NB4 (cell line): ENCODE measurements around the gene KDR.

ENCODE experiments used
- DNase-seq: peaks from one replicate; pipeline ENCODE4 v3.0.0; 2010; ENCODE audit warnings: low read depth
- H3K4me3 ChIP-seq: one replicate; pipeline ENCODE4 v1.5.1; 2011; ENCODE audit warnings: mild to moderate bottlenecking, low read depth, low read length, moderate library complexity
- MAX ChIP-seq: IDR thresholded peaks from 2 replicates; pipeline ENCODE4 v1.6.1; 2011; ENCODE audit warnings: low read depth, low read length
- MYC ChIP-seq: IDR thresholded peaks from 2 replicates; pipeline ENCODE4 v1.6.1; 2011; ENCODE audit warnings: low read depth, low read length
- POLR2A ChIP-seq: IDR thresholded peaks from 2 replicates; pipeline ENCODE4 v1.6.1; 2011; ENCODE audit warnings: mild to moderate bottlenecking; ENCODE audit not compliant: insufficient read length; ENCODE audit errors: extremely low read depth
- TF ChIP-seq, protein P1 (sequence below): IDR thresholded peaks from one replicate; pipeline ENCODE4 v1.5.1; 2012; ENCODE audit warnings: low read depth, low read length

KDR gene

DNA sequence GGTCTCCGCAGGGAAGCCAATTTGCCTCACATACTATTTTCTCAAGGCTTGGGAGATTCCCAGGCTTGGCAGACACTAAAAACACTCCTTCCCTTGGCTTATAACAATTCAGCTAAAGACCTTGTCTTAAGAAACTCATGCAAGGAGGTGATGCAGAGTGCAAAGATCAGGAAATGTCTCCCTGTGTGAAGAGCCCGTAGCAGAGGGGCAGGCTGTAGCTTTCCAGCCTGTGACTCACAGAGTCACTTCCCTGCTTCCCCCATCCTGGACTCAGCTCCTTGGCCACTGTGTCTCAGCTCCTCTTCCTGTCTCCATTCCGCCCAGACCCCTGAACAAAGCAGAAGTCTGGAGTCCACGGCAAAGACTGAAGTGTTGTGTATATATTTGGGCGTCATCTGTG lies 56.1 kb downstream of the KDR start:
- no peak overlapping the region for H3K4me3 ChIP-seq
- TF ChIP-seq, protein P1, sequence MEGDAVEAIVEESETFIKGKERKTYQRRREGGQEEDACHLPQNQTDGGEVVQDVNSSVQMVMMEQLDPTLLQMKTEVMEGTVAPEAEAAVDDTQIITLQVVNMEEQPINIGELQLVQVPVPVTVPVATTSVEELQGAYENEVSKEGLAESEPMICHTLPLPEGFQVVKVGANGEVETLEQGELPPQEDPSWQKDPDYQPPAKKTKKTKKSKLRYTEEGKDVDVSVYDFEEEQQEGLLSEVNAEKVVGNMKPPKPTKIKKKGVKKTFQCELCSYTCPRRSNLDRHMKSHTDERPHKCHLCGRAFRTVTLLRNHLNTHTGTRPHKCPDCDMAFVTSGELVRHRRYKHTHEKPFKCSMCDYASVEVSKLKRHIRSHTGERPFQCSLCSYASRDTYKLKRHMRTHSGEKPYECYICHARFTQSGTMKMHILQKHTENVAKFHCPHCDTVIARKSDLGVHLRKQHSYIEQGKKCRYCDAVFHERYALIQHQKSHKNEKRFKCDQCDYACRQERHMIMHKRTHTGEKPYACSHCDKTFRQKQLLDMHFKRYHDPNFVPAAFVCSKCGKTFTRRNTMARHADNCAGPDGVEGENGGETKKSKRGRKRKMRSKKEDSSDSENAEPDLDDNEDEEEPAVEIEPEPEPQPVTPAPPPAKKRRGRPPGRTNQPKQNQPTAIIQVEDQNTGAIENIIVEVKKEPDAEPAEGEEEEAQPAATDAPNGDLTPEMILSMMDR = no peak
- TF ChIP-seq MAX = no peak
- TF ChIP-seq MYC = no peak
- no peak for TF ChIP-seq POLR2A
- DNase-seq = no peak

DNA sequence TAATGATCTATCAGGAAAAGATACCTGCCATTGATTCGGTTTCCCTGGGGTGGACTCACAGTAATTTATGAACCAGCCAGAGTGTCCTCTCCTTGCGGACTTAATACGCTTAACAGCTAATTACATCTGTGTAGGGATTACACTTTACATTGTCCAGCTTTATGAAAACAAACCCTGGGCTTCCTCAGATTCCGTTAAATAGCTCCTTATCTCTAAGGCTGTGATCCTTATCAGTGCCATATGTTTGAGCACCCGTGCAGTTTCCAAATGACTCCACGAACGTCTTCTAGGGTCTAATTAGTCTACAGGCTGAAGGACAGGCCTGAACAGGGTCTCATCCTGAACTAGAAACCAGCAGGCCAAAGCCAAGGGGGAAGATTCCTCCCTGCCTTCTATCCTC lies 56.9 kb downstream of the KDR start:
- H3K4me3 ChIP-seq = no peak overlapping the region
- no peak for DNase-seq
- TF ChIP-seq MAX = no peak
- no peak for TF ChIP-seq POLR2A
- TF ChIP-seq, protein P1 = no peak
- no peak for TF ChIP-seq MYC

GRCh38 chr4:55066018-55066417 lies 59.4 kb downstream of the KDR start:
- no peak overlapping the region for H3K4me3 ChIP-seq
- DNase-seq = no peak
- no peak for TF ChIP-seq MYC
- TF ChIP-seq, protein P1 = no peak
- no peak for TF ChIP-seq MAX
- TF ChIP-seq POLR2A = no peak

GRCh38 chr4:55055529-55055928 lies 69.9 kb downstream of the KDR start:
- H3K4me3 ChIP-seq = no peak overlapping the region
- TF ChIP-seq, protein P1 = no peak
- TF ChIP-seq POLR2A (no peak), MAX (no peak), MYC (no peak)
- DNase-seq = no peak

DNA sequence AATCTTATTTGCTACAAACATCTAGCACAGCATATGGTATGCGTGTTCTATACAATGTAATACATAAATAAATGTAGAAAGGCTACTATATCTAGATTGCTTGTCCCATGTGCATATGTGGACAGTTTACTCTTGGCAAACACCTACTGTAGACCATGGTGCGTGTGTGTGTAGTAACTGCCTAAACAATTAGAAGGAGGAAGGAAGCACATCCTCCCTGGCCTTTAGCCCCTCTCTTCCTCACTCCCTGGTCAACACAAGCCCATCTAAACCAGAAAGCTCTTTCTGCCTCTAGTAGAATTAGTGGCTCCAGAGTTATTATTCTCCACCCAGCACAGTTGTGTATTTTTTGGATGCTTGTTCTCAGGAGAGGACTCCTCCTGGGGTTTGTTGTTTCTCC lies 73.9 kb downstream of the KDR start:
- TF ChIP-seq MAX (no peak), MYC (no peak), POLR2A (no peak)
- TF ChIP-seq, protein P1 = no peak
- DNase-seq = no peak
- H3K4me3 ChIP-seq = no peak overlapping the region
